Mesendoderm (in vitro differentiated cells): ENCODE results near the gene TPPP.

Source experiments
- DNase-seq: peaks from one replicate; pipeline ENCODE4 v3.0.0; 2013
- H2AK5ac ChIP-seq: 2 replicates; pipeline ENCODE4 v1.6.1; 2013; ENCODE audit warnings: low read length, inconsistent platforms
- H2BK120ac ChIP-seq: 2 replicates; pipeline ENCODE4 v1.6.1; 2013; ENCODE audit warnings: low read depth, mild to moderate bottlenecking, low read length, moderate library complexity, mixed read lengths
- H2BK15ac ChIP-seq: replicated peaks from 2 replicates; pipeline ENCODE4 v1.6.1; 2013; ENCODE audit warnings: low read depth, mild to moderate bottlenecking, moderate library complexity
- H2BK5ac ChIP-seq: 2 replicates; pipeline ENCODE4 v1.6.1; 2013; ENCODE audit warnings: low read length, inconsistent platforms
- H3K18ac ChIP-seq: 2 replicates; pipeline ENCODE4 v1.6.1; 2013; ENCODE audit warnings: mild to moderate bottlenecking, low read length, mixed read lengths
- H3K23ac ChIP-seq: one replicate; pipeline ENCODE4 v1.6.1; 2013; ENCODE audit warnings: low read length
- H3K27ac ChIP-seq: 2 replicates; pipeline ENCODE4 v1.5.1; 2013; ENCODE audit warnings: low read depth, mild to moderate bottlenecking, inconsistent platforms, low read length, moderate library complexity
- H3K27me3 ChIP-seq: 2 replicates; pipeline ENCODE4 v1.6.1; 2013; ENCODE audit warnings: low read length, control low read depth, mild to moderate bottlenecking, inconsistent platforms; ENCODE audit not compliant: insufficient read depth, poor library complexity
- H3K36me3 ChIP-seq: 2 replicates; pipeline ENCODE4 v1.6.1; 2013; ENCODE audit warnings: low read length, inconsistent platforms; ENCODE audit not compliant: control insufficient read depth, insufficient read depth
- H3K4ac ChIP-seq: one replicate; pipeline ENCODE4 v1.6.1; 2013; ENCODE audit warnings: low read depth, mild to moderate bottlenecking, low read length, moderate library complexity
- H3K4me1 ChIP-seq: 2 replicates; pipeline ENCODE4 v1.6.1; 2013; ENCODE audit warnings: low read depth, low read length, inconsistent platforms; ENCODE audit not compliant: control insufficient read depth
- H3K4me2 ChIP-seq: 2 replicates; pipeline ENCODE4 v1.6.1; 2013; ENCODE audit warnings: low read length
- H3K4me3 ChIP-seq: 2 replicates; pipeline ENCODE4 v1.5.1; 2013; ENCODE audit warnings: mild to moderate bottlenecking, low read length
- H3K56ac ChIP-seq: one replicate; pipeline ENCODE4 v1.6.1; 2013; ENCODE audit warnings: low read length
- H3K79me1 ChIP-seq: 2 replicates; pipeline ENCODE4 v1.6.1; 2013; ENCODE audit warnings: low read length, inconsistent platforms
- H3K79me2 ChIP-seq: 2 replicates; pipeline ENCODE4 v1.6.1; 2013; ENCODE audit warnings: mild to moderate bottlenecking, low read length; ENCODE audit not compliant: control insufficient read depth, insufficient read depth
- H3K9ac ChIP-seq: 2 replicates; pipeline ENCODE4 v1.6.1; 2013; ENCODE audit warnings: low read length, inconsistent platforms
- H4K5ac ChIP-seq: one replicate; pipeline ENCODE4 v1.6.1; 2013; ENCODE audit warnings: low read length
- H4K8ac ChIP-seq: one replicate; pipeline ENCODE4 v1.6.1; 2013; ENCODE audit warnings: low read depth, mild to moderate bottlenecking, control low read depth, low read length, moderate library complexity
- WGBS: extraction: QIAGEN DNeasy Blood & Tissue Kit; methylation state at CpG from one replicate; pipeline ENCODE4 v1.1.7; 2013; ENCODE audit warnings: low lambda C conversion rate, missing lambda C conversion rate; ENCODE audit not compliant: insufficient coverage; ENCODE audit errors: extremely low coverage; 5-methylcytosine and 5-hydroxymethylcytosine counted together

The TPPP gene

GRCh38 chr5:658103-658502, 35.0 kb downstream of the TPPP start:
- WGBS: no CpG with 5 or more reads among the region's 5 CpGs

DNA sequence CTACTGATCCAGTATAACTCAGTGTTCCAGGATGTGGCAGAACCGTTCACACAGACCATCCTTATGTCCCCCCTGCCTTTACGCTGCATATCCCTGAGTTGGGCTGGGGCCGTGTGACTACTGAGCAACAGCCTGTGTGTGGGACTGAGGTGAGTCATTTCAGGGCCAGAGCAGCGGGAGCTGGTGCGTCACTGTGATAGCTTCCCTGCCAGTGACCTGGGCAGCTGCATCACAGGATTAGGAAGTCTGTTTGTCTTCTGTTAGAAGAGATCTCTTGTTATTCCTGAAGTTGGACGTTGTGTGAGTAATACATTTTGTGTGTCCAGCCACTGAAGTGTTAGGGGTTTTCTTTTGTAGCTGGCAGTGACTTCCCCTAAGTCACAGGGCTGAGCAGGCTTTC, 35.6 kb downstream of the TPPP start:
- H3K9ac ChIP-seq: no peak overlapping the region
- no peaks in the 10 kb centered on the region for H3K79me2 ChIP-seq
- DNase-seq: no peak
- H3K27me3 ChIP-seq: no peaks in the 10 kb centered on the region
- H4K5ac ChIP-seq: no peak overlapping the region
- no peak overlapping the region for H3K18ac ChIP-seq
- no peak overlapping the region for H2BK5ac ChIP-seq
- no peak overlapping the region for H4K8ac ChIP-seq
- no peak overlapping the region for H3K23ac ChIP-seq
- no peak overlapping the region for H2BK120ac ChIP-seq
- H2BK15ac ChIP-seq: no peak overlapping the region
- no CpG with 5 or more reads among the region's 6 CpGs for WGBS
- peaks cover 8% of the 10 kb centered on the region for H3K36me3 ChIP-seq
- no peaks in the 10 kb centered on the region for H3K79me1 ChIP-seq
- H3K4me3 ChIP-seq: no peak overlapping the region
- H3K56ac ChIP-seq: no peak overlapping the region
- H3K4ac ChIP-seq: no peak overlapping the region
- no peaks in the 10 kb centered on the region for H3K4me1 ChIP-seq
- H2AK5ac ChIP-seq: no peak overlapping the region
- H3K4me2 ChIP-seq: no peak overlapping the region
- H3K27ac ChIP-seq: no peak overlapping the region

More at GRCh38 chr5:658103-658502, 35.0 kb downstream of the TPPP start:
- no peak for DNase-seq
- Histone ChIP-seq H4K8ac (no peak overlapping the region), H3K79me1 (no peaks in the 10 kb centered on the region), H3K18ac (no peak overlapping the region), H2AK5ac (no peak overlapping the region), H2BK15ac (no peak overlapping the region), H3K27me3 (no peaks in the 10 kb centered on the region), H3K79me2 (no peaks in the 10 kb centered on the region), H3K4ac (no peak overlapping the region), H2BK120ac (no peak overlapping the region), H3K9ac (no peak overlapping the region), H3K36me3 (peaks cover 8% of the 10 kb centered on the region), H3K4me2 (no peak overlapping the region), H4K5ac (no peak overlapping the region), H2BK5ac (no peak overlapping the region), H3K56ac (no peak overlapping the region), H3K27ac (no peak overlapping the region), H3K4me3 (no peak overlapping the region), H3K23ac (no peak overlapping the region), H3K4me1 (no peaks in the 10 kb centered on the region)

DNA sequence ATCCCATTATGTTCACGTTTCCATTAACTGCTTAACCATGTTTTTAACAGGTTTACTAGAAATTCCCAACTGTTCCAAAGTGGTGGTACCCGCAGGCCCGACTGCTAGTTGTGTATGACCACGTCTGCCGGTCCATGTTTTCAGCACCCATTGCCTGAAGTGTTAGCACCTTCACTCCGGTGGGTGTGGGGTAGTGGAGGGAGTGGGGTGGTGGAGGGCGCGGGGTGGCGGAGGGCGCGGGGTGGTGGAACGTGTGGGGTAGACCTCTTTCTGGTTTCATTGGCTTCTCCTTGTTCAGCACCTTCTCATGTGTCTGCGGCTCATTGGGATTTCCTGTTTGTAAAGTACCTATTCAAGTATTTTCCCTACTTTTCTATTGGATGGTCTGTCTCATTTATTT, 37.7 kb downstream of the TPPP start:
- no peak for DNase-seq
- H4K5ac ChIP-seq: no peak overlapping the region
- H2AK5ac ChIP-seq: no peak overlapping the region
- H3K27ac ChIP-seq: no peak overlapping the region
- H2BK120ac ChIP-seq: no peak overlapping the region
- no peak overlapping the region for H3K9ac ChIP-seq
- no peak overlapping the region for H3K56ac ChIP-seq
- H4K8ac ChIP-seq: no peak overlapping the region
- no peak overlapping the region for H3K4me3 ChIP-seq
- H3K36me3 ChIP-seq: peaks cover 8% of the 10 kb centered on the region
- no peak overlapping the region for H3K18ac ChIP-seq
- no peaks in the 10 kb centered on the region for H3K79me2 ChIP-seq
- H3K4me2 ChIP-seq: no peak overlapping the region
- no CpG with 5 or more reads among the region's 13 CpGs for WGBS
- H2BK5ac ChIP-seq: no peak overlapping the region
- no peak overlapping the region for H3K23ac ChIP-seq
- no peaks in the 10 kb centered on the region for H3K4me1 ChIP-seq
- no peaks in the 10 kb centered on the region for H3K79me1 ChIP-seq
- no peaks in the 10 kb centered on the region for H3K27me3 ChIP-seq
- H3K4ac ChIP-seq: no peak overlapping the region
- no peak overlapping the region for H2BK15ac ChIP-seq

DNA sequence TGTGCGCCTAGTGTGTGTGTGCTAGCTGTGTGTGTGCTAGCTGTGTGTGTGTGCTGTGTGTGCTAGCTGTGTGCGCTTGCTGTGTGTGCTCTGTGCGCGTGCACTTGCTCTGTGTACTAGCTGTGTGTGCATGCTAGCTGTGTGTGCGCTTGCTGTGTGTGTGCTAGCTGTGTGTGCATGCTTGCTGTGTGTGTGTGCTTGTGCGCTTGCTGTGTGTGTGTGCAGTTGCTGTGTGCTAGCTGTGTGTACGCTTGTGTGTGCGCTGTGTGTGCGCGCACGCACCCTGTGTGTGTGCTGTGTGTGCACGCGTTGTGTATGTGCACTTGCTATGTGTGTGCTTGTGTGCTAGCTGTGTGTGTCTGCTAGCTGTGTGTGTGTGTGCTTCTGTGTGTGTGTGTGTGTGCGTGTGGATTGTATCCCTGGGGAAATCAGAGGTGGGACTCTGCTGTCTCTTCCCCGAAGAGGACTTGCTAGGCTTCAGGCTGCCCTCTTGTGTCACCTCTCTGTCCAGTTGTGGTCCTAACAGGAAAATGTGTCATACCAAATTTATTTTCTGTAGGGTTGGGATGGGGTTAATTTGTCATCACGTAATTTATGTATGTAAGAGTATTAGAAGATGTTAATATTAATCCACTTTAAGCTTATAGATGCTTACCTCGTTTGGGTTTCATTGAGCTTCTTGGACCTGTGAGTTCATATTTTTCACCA, 38.9 kb downstream of the TPPP start:
- peaks cover 3% of the 10 kb centered on the region for H3K36me3 ChIP-seq
- no peaks in the 10 kb centered on the region for H3K4me1 ChIP-seq
- H3K4me2 ChIP-seq: no peak overlapping the region
- no peak overlapping the region for H3K9ac ChIP-seq
- H3K18ac ChIP-seq: no peak overlapping the region
- 100% methylated on average over 1 of the region's 17 CpGs for WGBS
- no peak overlapping the region for H3K56ac ChIP-seq
- no peak overlapping the region for H3K4me3 ChIP-seq
- H2BK5ac ChIP-seq: no peak overlapping the region
- no peak overlapping the region for H3K27ac ChIP-seq
- H4K5ac ChIP-seq: no peak overlapping the region
- H4K8ac ChIP-seq: no peak overlapping the region
- no peaks in the 10 kb centered on the region for H3K27me3 ChIP-seq
- no peak overlapping the region for H2AK5ac ChIP-seq
- H2BK120ac ChIP-seq: no peak overlapping the region
- H3K79me2 ChIP-seq: no peaks in the 10 kb centered on the region
- H2BK15ac ChIP-seq: no peak overlapping the region
- no peak for DNase-seq
- no peak overlapping the region for H3K4ac ChIP-seq
- no peaks in the 10 kb centered on the region for H3K79me1 ChIP-seq
- H3K23ac ChIP-seq: no peak overlapping the region

GRCh38 chr5:652773-653350, 40.3 kb downstream of the TPPP start:
- Histone ChIP-seq H2BK15ac (no peak overlapping the region), H2BK120ac (no peak overlapping the region), H3K27ac (no peak overlapping the region), H3K4ac (no peak overlapping the region), H2BK5ac (no peak overlapping the region), H3K23ac (no peak overlapping the region), H3K56ac (no peak overlapping the region), H3K36me3 (peaks cover 5% of the 10 kb centered on the region), H3K27me3 (no peaks in the 10 kb centered on the region), H3K79me2 (no peaks in the 10 kb centered on the region), H3K79me1 (no peaks in the 10 kb centered on the region), H3K4me3 (no peak overlapping the region), H3K4me1 (no peaks in the 10 kb centered on the region), H3K4me2 (no peak overlapping the region), H4K5ac (no peak overlapping the region), H3K18ac (no peak overlapping the region), H3K9ac (no peak overlapping the region), H4K8ac (no peak overlapping the region), H2AK5ac (no peak overlapping the region)
- DNase-seq: no peak
- WGBS: no CpG with 5 or more reads among the region's 11 CpGs
